ENCODE data around the gene LONRF3. TPM values are rescaled to one million over a fixed set of nuclear protein-coding genes. Genes with fewer than 3 reads are reported as not detected.

Gene LONRF3
- total RNA-seq, 2 experiments from 2014 or later = 0.35 to 0.40 TPM

Other genes starting within 250 kb of the LONRF3 start
- gene IL13RA1, start 247.0 kb upstream of the LONRF3 start, total RNA-seq = not detected
- gene ZCCHC12, start 150.8 kb upstream of the LONRF3 start, total RNA-seq = not detected
- not detected for gene CT47C1, start 98.4 kb downstream of the LONRF3 start, total RNA-seq
- not detected for gene KIAA1210, start 153.2 kb downstream of the LONRF3 start, total RNA-seq

Measured in activated CD8-positive, alpha-beta memory T cell treated with anti-CD3 and anti-CD28 coated beads, Interleukin-2, amount 10 ng/mL, durations not matched to agents 7 days and 5 days (primary cell).